Measurements from ENCODE around the gene CORO2B.

DNA sequence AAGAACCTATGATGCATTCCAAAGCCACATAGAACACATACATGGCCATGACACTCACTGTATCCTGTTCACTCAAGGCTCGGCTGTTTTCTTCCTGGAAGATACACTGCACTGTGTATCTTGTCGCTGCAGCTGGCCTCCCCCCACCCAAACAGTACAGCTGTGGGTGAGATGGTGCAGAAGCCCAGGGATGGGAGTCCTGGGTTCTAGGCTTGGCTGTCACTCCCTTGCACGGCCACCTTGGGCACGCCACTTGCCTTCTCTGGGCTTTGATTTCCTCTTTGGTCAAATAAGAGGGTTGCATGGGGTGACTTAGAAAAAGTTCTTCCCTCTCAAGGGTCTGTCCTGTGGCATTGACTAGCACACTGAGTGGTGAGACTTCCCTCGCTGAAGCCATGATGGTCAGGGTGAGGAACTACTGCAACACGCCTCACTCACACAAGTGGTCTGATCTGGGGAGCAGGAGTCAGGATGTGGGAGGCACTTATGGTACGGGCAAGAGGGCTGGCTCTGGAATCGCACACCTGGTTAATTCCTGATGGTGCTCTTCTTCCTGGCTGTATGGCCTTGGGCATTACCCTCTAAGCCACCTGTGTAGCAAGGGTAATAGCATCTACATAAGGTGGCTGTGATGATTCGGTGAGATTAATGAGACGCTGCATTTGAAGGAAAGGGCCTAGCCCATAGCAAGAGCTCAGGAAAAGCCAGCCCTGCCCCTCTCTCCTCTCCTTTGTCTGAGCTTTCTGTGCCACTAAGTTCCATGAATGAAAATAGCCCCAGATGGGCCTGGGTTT, 197.9 kb downstream of the CORO2B start:
- TF ChIP-seq ZNF274 (IDR thresholded peaks at IDR 0.05; ENCODE audit: low read depth, low read length) (no peak), YY1 (IDR thresholded peaks at IDR 0.05; ENCODE audit: insufficient read depth, insufficient read length) (no peak)

Measured in NT2/D1 (cell line).